EH (cell line): ENCODE results near the gene RBP7.
"Not testable (repeated sequence)": the region's sequence is repeated elsewhere in the genome, so short reads cannot be mapped to it uniquely, and the experiment has no call there.

Experiments
- DNase-seq: peaks from one replicate; pipeline ENCODE4 v3.0.0-alpha.2; 2015; ENCODE audit warnings: low read depth

RBP7 gene

GRCh38 chr1:9996624-9997582 lies at the start of gene RBP7:
Gene RBP7 (plus strand): TSS chr1:9997228. CDS start chr1:9997259, 31 bp downstream.
- peak; percentile 15 for DNase-seq

GRCh38 chr1:9957726-9958125 lies 39.3 kb upstream of the RBP7 start:
- no peak for DNase-seq

GRCh38 chr1:9960011-9960410 lies 37.0 kb upstream of the RBP7 start:
- no peak for DNase-seq

GRCh38 chr1:9960706-9961562 lies 36.1 kb upstream of the RBP7 start:
- DNase-seq, result peak; percentile 9

- no peak for DNase-seq
Observed at GRCh38 chr1:9984253-9984652, 12.8 kb upstream of the RBP7 start.

- peak; percentile 5 for DNase-seq
Observed at GRCh38 chr1:9985001-9985400, 12.0 kb upstream of the RBP7 start.

GRCh38 chr1:9989773-9990172 lies 7.3 kb upstream of the RBP7 start:
- no peak for DNase-seq

- no peak for DNase-seq
Observed at GRCh38 chr1:9990944-9991343, 6.1 kb upstream of the RBP7 start.

GRCh38 chr1:9992910-9993309 lies 4.1 kb upstream of the RBP7 start:
- DNase-seq, result no peak

GRCh38 chr1:9993561-9994075 lies 3.4 kb upstream of the RBP7 start:
- no peak for DNase-seq

- no peak for DNase-seq
Observed at GRCh38 chr1:10001016-10001665, 4.1 kb downstream of the RBP7 start.

GRCh38 chr1:10005248-10005647 lies 8.2 kb downstream of the RBP7 start:
- not testable (repeated sequence) for DNase-seq

- DNase-seq, result no peak
Observed at GRCh38 chr1:10007169-10007568, 10.1 kb downstream of the RBP7 start.

GRCh38 chr1:10014016-10014415 lies 17.0 kb downstream of the RBP7 start:
- DNase-seq, result peak; percentile 37

GRCh38 chr1:10019561-10019960 lies 22.5 kb downstream of the RBP7 start:
- peak; percentile 29 for DNase-seq

- no peak for DNase-seq
Observed at GRCh38 chr1:10020086-10020485, 23.1 kb downstream of the RBP7 start.

- peak; percentile 59 for DNase-seq
Observed at GRCh38 chr1:10020678-10021077, 23.6 kb downstream of the RBP7 start.

GRCh38 chr1:10021992-10022391 lies 25.0 kb downstream of the RBP7 start:
- not testable (repeated sequence) for DNase-seq

GRCh38 chr1:10022656-10023055 lies 25.6 kb downstream of the RBP7 start:
- DNase-seq, result no peak

- no peak for DNase-seq
Observed at GRCh38 chr1:10025354-10025753, 28.3 kb downstream of the RBP7 start.

- no peak for DNase-seq
Observed at GRCh38 chr1:10027027-10027426, 30.0 kb downstream of the RBP7 start.

GRCh38 chr1:10028956-10029500 lies 32.0 kb downstream of the RBP7 start:
- DNase-seq, result not testable (repeated sequence)
